ENCODE results near the gene MYH10. TPM values are rescaled to one million over a fixed set of nuclear protein-coding genes. Genes with fewer than 3 reads are reported as not detected.

The MYH10 gene
- total and polyA plus RNA-seq, 12 donors = 10.3 to 61.0 (median 36.2) TPM

DNA sequence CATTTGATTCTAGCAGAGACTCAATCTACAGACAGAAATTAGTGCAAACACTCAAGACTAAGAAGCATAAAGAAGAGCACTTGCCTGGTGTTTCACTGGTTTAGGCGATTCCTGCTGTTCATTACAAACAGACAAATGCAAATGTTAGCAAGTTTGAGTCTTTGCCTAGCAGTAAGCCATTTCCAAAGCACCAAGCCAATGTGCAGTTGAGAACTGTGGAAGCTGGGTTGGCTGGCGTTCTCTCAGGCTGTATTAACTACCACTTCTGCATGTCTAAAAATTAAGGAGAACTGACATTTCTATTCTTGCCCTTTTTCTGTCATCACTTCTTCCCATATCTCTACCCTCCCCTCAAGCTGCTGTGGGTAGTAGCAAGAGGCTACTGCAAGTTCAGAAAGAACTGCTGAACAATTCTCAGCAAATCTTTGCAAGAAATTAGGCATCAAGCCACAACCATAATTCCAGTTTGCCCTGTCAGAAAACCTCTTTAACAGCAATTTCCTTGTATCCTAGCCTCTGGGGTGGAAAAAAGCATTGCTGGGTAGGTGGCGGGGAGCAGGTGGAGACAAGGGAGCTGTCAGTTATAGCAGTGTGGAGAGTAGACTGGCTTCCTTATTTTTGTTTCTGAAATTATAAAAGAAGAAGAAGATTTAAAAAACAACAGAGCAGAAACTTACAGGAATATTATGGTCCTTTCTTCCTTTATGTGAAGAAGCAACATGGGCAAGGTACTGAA, 53.8 kb downstream of the MYH10 start:
- ATAC-seq = no peak
- TF ChIP-seq, protein P1, sequence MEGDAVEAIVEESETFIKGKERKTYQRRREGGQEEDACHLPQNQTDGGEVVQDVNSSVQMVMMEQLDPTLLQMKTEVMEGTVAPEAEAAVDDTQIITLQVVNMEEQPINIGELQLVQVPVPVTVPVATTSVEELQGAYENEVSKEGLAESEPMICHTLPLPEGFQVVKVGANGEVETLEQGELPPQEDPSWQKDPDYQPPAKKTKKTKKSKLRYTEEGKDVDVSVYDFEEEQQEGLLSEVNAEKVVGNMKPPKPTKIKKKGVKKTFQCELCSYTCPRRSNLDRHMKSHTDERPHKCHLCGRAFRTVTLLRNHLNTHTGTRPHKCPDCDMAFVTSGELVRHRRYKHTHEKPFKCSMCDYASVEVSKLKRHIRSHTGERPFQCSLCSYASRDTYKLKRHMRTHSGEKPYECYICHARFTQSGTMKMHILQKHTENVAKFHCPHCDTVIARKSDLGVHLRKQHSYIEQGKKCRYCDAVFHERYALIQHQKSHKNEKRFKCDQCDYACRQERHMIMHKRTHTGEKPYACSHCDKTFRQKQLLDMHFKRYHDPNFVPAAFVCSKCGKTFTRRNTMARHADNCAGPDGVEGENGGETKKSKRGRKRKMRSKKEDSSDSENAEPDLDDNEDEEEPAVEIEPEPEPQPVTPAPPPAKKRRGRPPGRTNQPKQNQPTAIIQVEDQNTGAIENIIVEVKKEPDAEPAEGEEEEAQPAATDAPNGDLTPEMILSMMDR (IDR thresholded peaks at IDR 0.05) = no peak
- WGBS, 2 donors = 88 to 94% methylated on average over 3 of the region's 3 CpGs
- peaks cover 0 to 15% (median 4%) of the 10 kb centered on the region in 9 donors for H3K4me1 ChIP-seq
- intact Hi-C loops (cut with DNase I) = loop anchor here in 4 of 10 donors (5.0 to 10.0 kb wide), 3 partner anchors 52 to 318 kb away; partner anchors contain the start of gene CCDC42 (in 1 of the 4)
- no peaks in the 10 kb centered on the region for H3K27me3 ChIP-seq
- DNase-seq = no peak
- H3K9me3 ChIP-seq = no peaks in the 10 kb centered on the region
- peaks cover 0 to 40% (median 0%) of the 10 kb centered on the region in 9 donors for H3K36me3 ChIP-seq
- H3K27ac ChIP-seq = no peak overlapping the region
- H3K4me3 ChIP-seq = no peak overlapping the region

DNA sequence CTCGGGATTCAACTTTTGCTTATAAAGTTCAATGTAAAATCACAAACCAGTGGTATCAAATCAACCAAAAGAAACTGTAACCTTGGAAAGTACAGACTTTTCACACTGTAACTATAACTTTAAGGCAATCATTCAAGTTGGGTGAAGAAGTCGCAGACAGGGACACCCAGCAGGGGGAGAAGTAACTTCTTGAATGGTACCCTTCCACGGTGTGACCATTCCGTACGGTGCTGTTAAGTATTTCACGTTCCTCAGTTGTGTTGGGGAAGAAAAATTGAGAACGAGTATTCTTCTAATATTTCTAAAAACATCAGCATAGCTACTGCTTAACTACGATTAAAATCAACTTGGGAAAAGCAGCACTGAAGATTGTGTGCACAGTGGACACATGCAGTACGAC, 55.8 kb downstream of the MYH10 start:
- Histone ChIP-seq H3K36me3 (peaks cover 0 to 49% (median 0%) of the 10 kb centered on the region in 9 donors), H3K9me3 (no peaks in the 10 kb centered on the region), H3K4me1 (peaks cover 0 to 7% (median 0%) of the 10 kb centered on the region in 9 donors), H3K27me3 (no peaks in the 10 kb centered on the region), H3K4me3 (no peak overlapping the region), H3K27ac (no peak overlapping the region)
- TF ChIP-seq, protein P1 (IDR thresholded peaks at IDR 0.05) = peak in 8 of 9 donors; percentile 27 to 62 (median 48)
- no peak for DNase-seq
- 67 to 68% methylated on average over 9 of the region's 9 CpGs for WGBS, 2 donors
- ATAC-seq = peak in 5 of 8 donors; percentile 56 to 67 (median 65)
- intact Hi-C loops (cut with DNase I) = loop anchor here in 5 of 10 donors (1.0 to 10.0 kb wide), 6 partner anchors 50 to 320 kb away; partner anchors contain the start of gene CCDC42 (in 1 of the 5)

DNA sequence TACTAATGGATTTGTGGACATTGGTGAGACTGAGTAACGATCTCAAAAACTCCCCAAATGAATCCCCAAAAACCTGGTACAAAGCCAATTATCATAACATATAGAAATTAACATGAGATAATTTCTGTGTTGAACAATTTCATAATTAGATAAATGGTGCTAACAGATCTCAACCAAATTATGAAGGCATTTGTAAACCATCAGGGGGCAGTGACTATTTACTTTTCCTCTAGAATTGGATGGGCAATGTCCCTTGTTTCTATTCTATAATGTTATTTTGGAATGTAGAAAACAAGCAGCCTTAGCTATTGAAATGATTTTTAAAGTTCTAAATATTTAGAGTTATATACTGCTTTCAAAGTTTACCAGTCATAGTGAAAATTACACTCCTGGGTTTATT, 57.8 kb downstream of the MYH10 start:
- H3K4me1 ChIP-seq = peaks cover 0 to 7% (median 0%) of the 10 kb centered on the region in 9 donors
- H3K36me3 ChIP-seq = peaks cover 0 to 64% (median 13%) of the 10 kb centered on the region in 9 donors
- no peaks in the 10 kb centered on the region for H3K9me3 ChIP-seq
- DNase-seq (no peak), ATAC-seq (no peak)
- intact Hi-C loops (cut with DNase I) = loop anchor here in 9 of 10 donors (1.0 to 10.0 kb wide), 5 partner anchors 48 to 322 kb away; no protein-coding TSS in a partner anchor
- no peaks in the 10 kb centered on the region for H3K27me3 ChIP-seq
- 92 to 96% methylated on average over 1 of the region's 1 CpG for WGBS, 2 donors
- no peak overlapping the region for H3K27ac ChIP-seq
- no peak overlapping the region for H3K4me3 ChIP-seq
- TF ChIP-seq, protein P1 (IDR thresholded peaks at IDR 0.05) = peak in 7 of 9 donors; percentile 33 to 64 (median 45)

DNA sequence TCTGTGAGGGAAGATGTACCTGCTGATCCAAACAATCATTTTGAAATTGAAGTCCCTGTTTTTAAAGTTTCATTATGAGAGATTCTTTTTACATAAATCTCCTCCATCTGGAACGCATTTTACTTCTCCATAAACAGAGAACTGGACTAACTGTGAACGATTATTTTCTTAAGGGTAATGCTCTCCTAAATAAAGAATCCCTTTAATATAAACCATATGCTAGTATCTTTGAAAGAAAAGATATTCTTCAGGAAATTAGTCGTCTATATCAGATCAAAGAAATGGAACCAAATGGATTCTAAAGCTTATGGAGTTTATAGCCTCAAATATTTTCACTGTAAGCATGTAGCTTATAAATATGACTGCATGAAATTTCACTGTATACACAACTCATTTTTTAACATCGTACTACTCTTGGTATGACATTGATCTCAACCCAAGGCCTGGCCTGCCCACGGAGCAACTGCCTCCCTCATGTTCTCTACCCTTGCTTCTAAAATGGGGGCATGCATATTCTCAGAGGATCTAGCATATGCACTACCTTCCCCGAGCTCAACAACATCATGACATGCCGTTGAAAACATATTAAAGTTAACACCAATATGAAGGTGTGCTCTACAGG, 66.4 kb downstream of the MYH10 start:
- Histone ChIP-seq H3K27ac (no peak overlapping the region), H3K4me1 (no peaks in the 10 kb centered on the region), H3K4me3 (no peak overlapping the region), H3K36me3 (peaks cover 0 to 67% (median 13%) of the 10 kb centered on the region in 9 donors), H3K9me3 (no peaks in the 10 kb centered on the region), H3K27me3 (no peaks in the 10 kb centered on the region)
- intact Hi-C loops (cut with DNase I) = no loop called here
- ATAC-seq (no peak), DNase-seq (no peak)
- WGBS, 2 donors = 74% methylated on average over 7 of the region's 7 CpGs
- TF ChIP-seq, protein P1 (IDR thresholded peaks at IDR 0.05) = no peak
